NCI-H226 (cell line): ENCODE results near the gene NUP43.
"Not testable (repeated sequence)": the region's sequence is repeated elsewhere in the genome, so short reads cannot be mapped to it uniquely, and the experiment has no call there.

Experiments
- DNase-seq: peaks from one replicate; pipeline ENCODE4 v3.0.0-alpha.2; 2015

Gene NUP43

GRCh38 chr6:149683256-149683859, 63.0 kb downstream of the NUP43 start:
- DNase-seq, result no peak

DNA sequence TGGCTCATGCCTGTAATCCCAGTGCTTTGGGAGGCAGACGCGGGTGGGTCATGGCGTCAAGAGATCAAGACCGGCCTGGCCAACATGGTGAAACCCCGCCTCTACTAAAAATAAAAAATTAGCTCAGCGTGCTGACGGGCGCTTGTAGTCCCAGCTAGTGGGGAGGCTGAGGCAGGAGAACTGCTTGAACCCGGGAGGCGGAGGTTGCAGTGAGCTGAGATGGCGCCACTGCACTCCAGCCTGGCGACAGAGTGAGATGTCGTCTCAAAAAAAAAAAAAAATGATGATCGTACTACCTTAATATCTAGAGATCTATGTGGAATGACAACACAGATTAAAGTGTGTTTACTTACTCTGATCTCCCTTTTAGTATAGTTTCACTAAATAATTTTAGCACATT, 64.5 kb downstream of the NUP43 start:
- not testable (repeated sequence) for DNase-seq

- no peak for DNase-seq
These were observed 65.1 kb downstream of the NUP43 start for GRCh38 chr6:149681209-149681608.

DNA sequence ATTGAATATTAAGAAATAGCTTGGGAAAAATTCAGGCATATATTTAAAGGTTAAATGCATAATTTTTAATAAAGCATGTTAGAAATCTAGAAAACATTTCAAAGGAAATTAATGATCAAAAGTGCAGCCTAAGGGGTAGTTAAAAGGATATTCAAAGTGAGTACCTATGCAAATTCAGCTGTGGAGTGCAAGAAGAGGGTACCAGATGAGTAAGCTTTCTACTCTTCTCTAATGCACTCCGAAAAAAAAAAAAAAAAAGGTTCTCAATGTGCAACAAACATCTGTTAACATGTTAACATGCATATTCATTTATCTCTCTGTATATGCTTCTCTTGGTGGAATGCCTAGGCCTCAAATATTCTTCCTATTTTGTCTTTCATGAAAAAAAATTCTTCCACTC, 65.8 kb downstream of the NUP43 start:
- no peak for DNase-seq
